Upper lobe of left lung (tissue), 6 donors: ENCODE data around the gene PEX5L. TPM values are rescaled to one million over a fixed set of nuclear protein-coding genes. Genes with fewer than 3 reads are reported as not detected.

Source experiments
- ATAC-seq, 2 donors: fragments of 200-7000 bp; cut with Tn5 transposase; one replicate each; pipeline ENCODE4 v1.9.1; 2022; ENCODE audit warnings: mild to moderate bottlenecking in 2 of 2, moderate library complexity in 2 of 2; ENCODE audit not compliant: low FRiP score in 2 of 2
- DNase-seq, 2 donors: peaks; one replicate each; pipeline ENCODE4 v3.0.0-alpha.2; 2019 to 2020
- H3K27ac ChIP-seq, 4 donors: fragments of 200-600 bp; sonication (generic); one replicate each; pipeline ENCODE4 v1.5.1; 2016 to 2019
- H3K27me3 ChIP-seq, 4 donors: fragments of 200-600 bp; sonication (generic); one replicate each; pipeline ENCODE4 v1.5.1; 2017 to 2019
- H3K36me3 ChIP-seq, 4 donors: fragments of 200-600 bp; sonication (generic); one replicate each; pipeline ENCODE4 v1.5.1; 2016 to 2019
- H3K4me1 ChIP-seq, 4 donors: fragments of 200-600 bp; sonication (generic); one replicate each; pipeline ENCODE4 v1.5.1; 2018 to 2019
- H3K4me3 ChIP-seq, 4 donors: fragments of 200-600 bp; sonication (generic); one replicate each; pipeline ENCODE4 v1.5.1; 2017 to 2019; ENCODE audit warnings: mild to moderate bottlenecking in 2 of 4, moderate library complexity in 1 of 4
- H3K9me3 ChIP-seq, 4 donors: fragments of 200-600 bp; sonication (generic); one replicate each; pipeline ENCODE4 v1.5.1; 2018 to 2019
- CTCF ChIP-seq, 6 experiments: fragments of 450-650 bp in 4 of 6; fragments of 200-600 bp in 2 of 6; sonication (generic) in 2 of 6; IDR thresholded peaks; one replicate each; pipeline ENCODE4 v1.5.1; 2016 to 2019; ENCODE audit warnings: antibody characterized with exemption in 6 of 6
- EP300 ChIP-seq, 4 donors: sonication (generic); formaldehyde crosslinking; IDR thresholded peaks; one replicate each; pipeline ENCODE4 v1.5.1; 2017; ENCODE audit warnings: antibody characterized with exemption in 4 of 4, control low read depth in 2 of 4
- POLR2A ChIP-seq, 4 donors: fragments of 450-650 bp; IDR thresholded peaks; one replicate each; pipeline ENCODE4 v1.5.1; 2016 to 2017; ENCODE audit warnings: antibody characterized with exemption in 4 of 4, mild to moderate bottlenecking in 2 of 4
- POLR2AphosphoS5 ChIP-seq, 2 donors: sonication (generic); formaldehyde crosslinking; IDR thresholded peaks; one replicate each; pipeline ENCODE4 v1.5.1; 2017; ENCODE audit warnings: antibody characterized with exemption in 2 of 2
- WGBS, 2 donors: methylation state at CpG; one replicate each; pipeline ENCODE4 v1.1.5; 2017 to 2018; 5-methylcytosine and 5-hydroxymethylcytosine counted together
- total RNA-seq, 6 donors: library from RNA; depleted of rRNA in 4 of 6; stranded (reverse); fragments of >200 nt in 4 of 6; gene quantifications; one replicate each; pipeline versions ENCODE4 v1.1.0 to v1.2.1, GENCODE V29; 2016 to 2021
- donor health status: DM: no; HTN: no; CAD: no; lungs with moderate emphysema.
- donor health status: DM: no; HTN: yes; CAD: no; lungs with severe emphysema.

The PEX5L gene
- total RNA-seq, 6 donors from 2014 or later: not detected

- peak in 1 of 2 donors; percentile 24 for DNase-seq
- peak in 1 of 2 donors; percentile 75 for ATAC-seq
- WGBS, 2 donors: 8 to 21% methylated on average over 1 of the region's 1 CpG
- Histone ChIP-seq H3K27ac (no peak overlapping the region), H3K27me3 (no peaks in the 10 kb centered on the region), H3K9me3 (no peaks in the 10 kb centered on the region), H3K36me3 (no peaks in the 10 kb centered on the region), H3K4me1 (no peaks in the 10 kb centered on the region), H3K4me3 (no peak overlapping the region)
- TF ChIP-seq CTCF (IDR thresholded peaks at IDR 0.05): peak in 5 of 6 experiments; percentile 34 to 57 (median 49)
- TF ChIP-seq POLR2A (IDR thresholded peaks at IDR 0.05): no peak
These were observed 107.6 kb downstream of the PEX5L start for GRCh38 chr3:179929091-179929529.

- 76 to 85% methylated on average over 3 of the region's 3 CpGs for WGBS, 2 donors
- H3K4me3 ChIP-seq: no peak overlapping the region
- no peak overlapping the region for H3K27ac ChIP-seq
- H3K27me3 ChIP-seq: no peaks in the 10 kb centered on the region
- TF ChIP-seq EP300 (IDR thresholded peaks at IDR 0.05) (no peak), POLR2A (IDR thresholded peaks at IDR 0.05) (no peak), CTCF (IDR thresholded peaks at IDR 0.05) (no peak), POLR2AphosphoS5 (IDR thresholded peaks at IDR 0.05) (no peak)
- no peaks in the 10 kb centered on the region for H3K9me3 ChIP-seq
- DNase-seq (no peak), ATAC-seq (no peak)
- no peaks in the 10 kb centered on the region for H3K4me1 ChIP-seq
- no peaks in the 10 kb centered on the region for H3K36me3 ChIP-seq
These were observed 109.5 kb downstream of the PEX5L start for GRCh38 chr3:179927191-179927590.

- 46 to 48% methylated on average over 3 of the region's 3 CpGs for WGBS, 2 donors
- H3K4me1 ChIP-seq: no peaks in the 10 kb centered on the region
- TF ChIP-seq POLR2AphosphoS5 (IDR thresholded peaks at IDR 0.05): no peak
- no peak for TF ChIP-seq EP300 (IDR thresholded peaks at IDR 0.05)
- no peak for TF ChIP-seq POLR2A (IDR thresholded peaks at IDR 0.05)
- no peak for TF ChIP-seq CTCF (IDR thresholded peaks at IDR 0.05)
- H3K36me3 ChIP-seq: no peaks in the 10 kb centered on the region
- H3K27ac ChIP-seq: no peak overlapping the region
- no peaks in the 10 kb centered on the region for H3K9me3 ChIP-seq
- DNase-seq: no peak
- no peaks in the 10 kb centered on the region for H3K27me3 ChIP-seq
- no peak for ATAC-seq
- H3K4me3 ChIP-seq: no peak overlapping the region
These were observed 114.8 kb downstream of the PEX5L start for GRCh38 chr3:179921951-179922350.

- Histone ChIP-seq H3K27ac (no peak overlapping the region), H3K36me3 (no peaks in the 10 kb centered on the region), H3K27me3 (no peaks in the 10 kb centered on the region), H3K4me3 (no peak overlapping the region), H3K9me3 (no peaks in the 10 kb centered on the region), H3K4me1 (no peaks in the 10 kb centered on the region)
- WGBS, 2 donors: 69 to 82% methylated on average over 4 of the region's 4 CpGs
- DNase-seq (no peak), ATAC-seq (no peak)
- no peak for TF ChIP-seq CTCF (IDR thresholded peaks at IDR 0.05)
- TF ChIP-seq EP300 (IDR thresholded peaks at IDR 0.05): no peak
- TF ChIP-seq POLR2AphosphoS5 (IDR thresholded peaks at IDR 0.05): no peak
- no peak for TF ChIP-seq POLR2A (IDR thresholded peaks at IDR 0.05)
These were observed 115.2 kb downstream of the PEX5L start for GRCh38 chr3:179921500-179921899.

GRCh38 chr3:179907784-179908482 is 128.8 kb downstream of the PEX5L start:
- no peaks in the 10 kb centered on the region for H3K27me3 ChIP-seq
- no peaks in the 10 kb centered on the region for H3K36me3 ChIP-seq
- WGBS, 2 donors: 65 to 74% methylated on average over 4 of the region's 4 CpGs
- H3K4me1 ChIP-seq: no peaks in the 10 kb centered on the region
- H3K27ac ChIP-seq: no peak overlapping the region
- no peaks in the 10 kb centered on the region for H3K9me3 ChIP-seq
- no peak for ATAC-seq
- TF ChIP-seq POLR2AphosphoS5 (IDR thresholded peaks at IDR 0.05): no peak
- TF ChIP-seq CTCF (IDR thresholded peaks at IDR 0.05): no peak
- no peak for TF ChIP-seq POLR2A (IDR thresholded peaks at IDR 0.05)
- TF ChIP-seq EP300 (IDR thresholded peaks at IDR 0.05): no peak
- DNase-seq: no peak
- H3K4me3 ChIP-seq: no peak overlapping the region
